ENCODE data around the gene NTHL1. TPM values are rescaled to one million over a fixed set of nuclear protein-coding genes. Genes with fewer than 3 reads are reported as not detected.

Gene NTHL1
- total RNA-seq, 2 experiments from 2014 or later = 30.6 to 32.0 TPM

GRCh38 chr16:2043667-2044451 is 3.8 kb downstream of the NTHL1 start:
- H3K9me3 Mint-ChIP-seq = no peaks in the 10 kb centered on the region
- H3K4me3 Mint-ChIP-seq = no peak overlapping the region
- DNase-seq = no peak
- H3K36me3 Mint-ChIP-seq = no peaks in the 10 kb centered on the region
- H3K27ac Mint-ChIP-seq = no peak overlapping the region
- H3K4me1 Mint-ChIP-seq = peaks cover 11% of the 10 kb centered on the region
- H3K27me3 Mint-ChIP-seq = no peaks in the 10 kb centered on the region

- Mint-ChIP-seq H3K4me3 (no peak overlapping the region), H3K4me1 (peaks cover 6% of the 10 kb centered on the region), H3K36me3 (no peaks in the 10 kb centered on the region), H3K9me3 (no peaks in the 10 kb centered on the region), H3K27ac (no peak overlapping the region), H3K27me3 (no peaks in the 10 kb centered on the region)
- no peak for DNase-seq
These were observed 4.5 kb downstream of the NTHL1 start for GRCh38 chr16:2042986-2043666.

- no peaks in the 10 kb centered on the region for H3K36me3 Mint-ChIP-seq
- DNase-seq = no peak
- no peak overlapping the region for H3K4me3 Mint-ChIP-seq
- peaks cover 6% of the 10 kb centered on the region for H3K4me1 Mint-ChIP-seq
- H3K27ac Mint-ChIP-seq = no peak overlapping the region
- H3K9me3 Mint-ChIP-seq = no peaks in the 10 kb centered on the region
- no peaks in the 10 kb centered on the region for H3K27me3 Mint-ChIP-seq
These were observed 5.3 kb downstream of the NTHL1 start for GRCh38 chr16:2042171-2042985.

GRCh38 chr16:2040787-2041522 is 6.7 kb downstream of the NTHL1 start:
- H3K27ac Mint-ChIP-seq = no peak overlapping the region
- H3K27me3 Mint-ChIP-seq = no peaks in the 10 kb centered on the region
- H3K36me3 Mint-ChIP-seq = no peaks in the 10 kb centered on the region
- H3K9me3 Mint-ChIP-seq = no peaks in the 10 kb centered on the region
- no peak for DNase-seq
- no peaks in the 10 kb centered on the region for H3K4me1 Mint-ChIP-seq
- no peak overlapping the region for H3K4me3 Mint-ChIP-seq

GRCh38 chr16:2040041-2040786 is 7.4 kb downstream of the NTHL1 start:
- no peak for DNase-seq
- no peaks in the 10 kb centered on the region for H3K4me1 Mint-ChIP-seq
- H3K27ac Mint-ChIP-seq = no peak overlapping the region
- H3K9me3 Mint-ChIP-seq = no peaks in the 10 kb centered on the region
- H3K27me3 Mint-ChIP-seq = no peaks in the 10 kb centered on the region
- H3K4me3 Mint-ChIP-seq = no peak overlapping the region
- no peaks in the 10 kb centered on the region for H3K36me3 Mint-ChIP-seq

GRCh38 chr16:2039274-2040031 is 8.2 kb downstream of the NTHL1 start:
- H3K4me1 Mint-ChIP-seq = no peaks in the 10 kb centered on the region
- H3K4me3 Mint-ChIP-seq = no peak overlapping the region
- no peaks in the 10 kb centered on the region for H3K36me3 Mint-ChIP-seq
- no peak overlapping the region for H3K27ac Mint-ChIP-seq
- DNase-seq = no peak
- no peaks in the 10 kb centered on the region for H3K27me3 Mint-ChIP-seq
- no peaks in the 10 kb centered on the region for H3K9me3 Mint-ChIP-seq

- no peak for DNase-seq
- Mint-ChIP-seq H3K27ac (no peak overlapping the region), H3K36me3 (no peaks in the 10 kb centered on the region), H3K4me1 (no peaks in the 10 kb centered on the region), H3K4me3 (no peak overlapping the region), H3K27me3 (no peaks in the 10 kb centered on the region), H3K9me3 (no peaks in the 10 kb centered on the region)
These were observed 9.0 kb downstream of the NTHL1 start for GRCh38 chr16:2038382-2039231.

GRCh38 chr16:2037647-2038381 is 9.8 kb downstream of the NTHL1 start:
- Mint-ChIP-seq H3K4me1 (no peaks in the 10 kb centered on the region), H3K4me3 (no peak overlapping the region), H3K36me3 (no peaks in the 10 kb centered on the region), H3K9me3 (no peaks in the 10 kb centered on the region), H3K27ac (no peak overlapping the region), H3K27me3 (no peaks in the 10 kb centered on the region)
- no peak for DNase-seq

- H3K27me3 Mint-ChIP-seq = no peaks in the 10 kb centered on the region
- no peak overlapping the region for H3K4me3 Mint-ChIP-seq
- no peaks in the 10 kb centered on the region for H3K36me3 Mint-ChIP-seq
- H3K9me3 Mint-ChIP-seq = no peaks in the 10 kb centered on the region
- DNase-seq = no peak
- H3K4me1 Mint-ChIP-seq = no peaks in the 10 kb centered on the region
- H3K27ac Mint-ChIP-seq = no peak overlapping the region
These were observed 10.5 kb downstream of the NTHL1 start for GRCh38 chr16:2037115-2037514.

- H3K4me3 Mint-ChIP-seq = no peak overlapping the region
- no peaks in the 10 kb centered on the region for H3K4me1 Mint-ChIP-seq
- no peaks in the 10 kb centered on the region for H3K36me3 Mint-ChIP-seq
These were observed 11.3 kb downstream of the NTHL1 start for GRCh38 chr16:2036200-2036966.

GRCh38 chr16:2035431-2036199 is 12.0 kb downstream of the NTHL1 start:
- Mint-ChIP-seq H3K27ac (no peak overlapping the region), H3K4me3 (no peak overlapping the region), H3K4me1 (no peaks in the 10 kb centered on the region), H3K9me3 (no peaks in the 10 kb centered on the region), H3K36me3 (no peaks in the 10 kb centered on the region), H3K27me3 (no peaks in the 10 kb centered on the region)
- DNase-seq = no peak

More at GRCh38 chr16:2036200-2036966, 11.3 kb downstream of the NTHL1 start:
- no peak for DNase-seq
- Mint-ChIP-seq H3K9me3 (no peaks in the 10 kb centered on the region), H3K27ac (no peak overlapping the region), H3K27me3 (no peaks in the 10 kb centered on the region)
